ENCODE measurements around the gene RABEP1. TPM values are rescaled to one million over a fixed set of nuclear protein-coding genes. Genes with fewer than 3 reads are reported as not detected.

The RABEP1 gene
- total RNA-seq, 2 experiments from 2014 or later, result 27.4 to 31.8 TPM

DNA sequence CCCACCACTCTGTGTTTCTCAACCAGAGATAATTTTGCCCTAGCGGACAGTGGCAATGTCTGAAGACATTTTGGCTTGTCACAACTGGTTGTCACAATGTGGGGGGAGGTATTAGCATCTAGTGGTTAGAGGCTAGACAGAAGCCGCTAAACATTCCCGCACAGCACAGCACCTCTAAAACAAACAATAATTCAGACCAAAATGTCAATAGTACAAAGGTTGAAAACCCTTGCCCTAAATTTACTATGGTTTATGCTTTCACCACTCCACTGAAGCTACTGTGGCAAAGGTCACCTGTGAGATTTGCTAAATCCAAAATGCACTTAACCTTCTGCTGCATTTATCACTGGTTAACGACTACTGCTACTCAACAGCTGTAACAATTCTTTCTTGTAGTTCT lies 123.3 kb downstream of the RABEP1 start:
- ATAC-seq (ENCODE audit: poor library complexity) (no peak), DNase-seq (no peak)
- H3K4me1 ChIP-seq (ENCODE audit: insufficient read depth, low read length), result peaks cover 2% of the 10 kb centered on the region
- no peaks in the 10 kb centered on the region for H3K9me3 Mint-ChIP-seq
- ChIA-PET POLR2A (interaction anchor here (0.6 to 1.2 kb wide), 2 partner anchors 14 to 1511 kb away, joined by 3 to 6 read pairs; partner anchors contain the start of genes NUP88 and RPAIN), CTCF (interaction anchor here (1.6 to 2.0 kb wide), 2 partner anchors 19 to 34 kb away, joined by 3 to 5 read pairs; no protein-coding TSS in a partner anchor)
- peaks cover 8% of the 10 kb centered on the region for H3K4me1 Mint-ChIP-seq (ENCODE audit: low read depth)
- H3K9me3 ChIP-seq (ENCODE audit: control insufficient read depth in 1 of 2, insufficient read depth in 1 of 2, low read length in 2 of 2), result no peaks in the 10 kb centered on the region
- peaks cover 23% of the 10 kb centered on the region for H3K36me3 Mint-ChIP-seq (ENCODE audit: low read depth)
- no peaks in the 10 kb centered on the region for H3K27me3 ChIP-seq (ENCODE audit: control insufficient read depth in 1 of 2, insufficient read depth in 2 of 2, low read length in 2 of 2)
- H3K27ac ChIP-seq (ENCODE audit: low read depth in 1 of 2, low read length in 2 of 2), result no peak overlapping the region
- no peak overlapping the region for H3K4me3 ChIP-seq (ENCODE audit: low read length)
- H3K36me3 ChIP-seq (ENCODE audit: insufficient read depth, low read length), result peaks cover 90% of the 10 kb centered on the region
- no peak overlapping the region for H3K27ac Mint-ChIP-seq
- no peaks in the 10 kb centered on the region for H3K27me3 Mint-ChIP-seq
- TF ChIP-seq, protein P1, sequence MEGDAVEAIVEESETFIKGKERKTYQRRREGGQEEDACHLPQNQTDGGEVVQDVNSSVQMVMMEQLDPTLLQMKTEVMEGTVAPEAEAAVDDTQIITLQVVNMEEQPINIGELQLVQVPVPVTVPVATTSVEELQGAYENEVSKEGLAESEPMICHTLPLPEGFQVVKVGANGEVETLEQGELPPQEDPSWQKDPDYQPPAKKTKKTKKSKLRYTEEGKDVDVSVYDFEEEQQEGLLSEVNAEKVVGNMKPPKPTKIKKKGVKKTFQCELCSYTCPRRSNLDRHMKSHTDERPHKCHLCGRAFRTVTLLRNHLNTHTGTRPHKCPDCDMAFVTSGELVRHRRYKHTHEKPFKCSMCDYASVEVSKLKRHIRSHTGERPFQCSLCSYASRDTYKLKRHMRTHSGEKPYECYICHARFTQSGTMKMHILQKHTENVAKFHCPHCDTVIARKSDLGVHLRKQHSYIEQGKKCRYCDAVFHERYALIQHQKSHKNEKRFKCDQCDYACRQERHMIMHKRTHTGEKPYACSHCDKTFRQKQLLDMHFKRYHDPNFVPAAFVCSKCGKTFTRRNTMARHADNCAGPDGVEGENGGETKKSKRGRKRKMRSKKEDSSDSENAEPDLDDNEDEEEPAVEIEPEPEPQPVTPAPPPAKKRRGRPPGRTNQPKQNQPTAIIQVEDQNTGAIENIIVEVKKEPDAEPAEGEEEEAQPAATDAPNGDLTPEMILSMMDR (IDR thresholded peaks at IDR 0.05), result no peak
- no peak overlapping the region for H3K4me3 Mint-ChIP-seq
- intact Hi-C loops (cut with DNase I, micrococcal nuclease), result no loop called here

DNA sequence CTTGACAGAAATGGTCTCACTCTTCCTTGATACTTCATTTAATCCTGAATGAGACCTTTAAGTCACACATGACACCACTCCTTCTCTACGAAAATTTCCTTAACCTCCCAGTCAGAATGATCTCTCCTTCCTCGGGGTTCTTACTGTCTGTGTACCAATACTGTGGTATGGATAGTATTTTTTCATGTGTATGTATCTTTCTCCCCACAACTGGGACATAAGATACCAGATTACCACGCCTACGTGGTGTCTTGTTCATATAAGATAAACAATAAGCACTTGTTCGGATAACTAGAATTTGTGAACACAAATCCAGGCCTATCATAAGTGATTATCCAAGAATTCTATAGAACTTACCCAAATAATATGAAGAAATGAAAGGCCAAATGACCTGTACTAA lies 126.1 kb downstream of the RABEP1 start:
- intact Hi-C loops (cut with DNase I, micrococcal nuclease), result no loop called here
- H3K36me3 Mint-ChIP-seq (ENCODE audit: low read depth), result peaks cover 16% of the 10 kb centered on the region
- H3K9me3 ChIP-seq (ENCODE audit: control insufficient read depth in 1 of 2, insufficient read depth in 1 of 2, low read length in 2 of 2), result no peaks in the 10 kb centered on the region
- no peak for ATAC-seq (ENCODE audit: poor library complexity)
- no peak overlapping the region for H3K4me3 ChIP-seq (ENCODE audit: low read length)
- TF ChIP-seq, protein P1 (IDR thresholded peaks at IDR 0.05), result no peak
- DNase-seq, result no peak
- no peak overlapping the region for H3K27ac ChIP-seq (ENCODE audit: low read depth in 1 of 2, low read length in 2 of 2)
- peaks cover 93% of the 10 kb centered on the region for H3K36me3 ChIP-seq (ENCODE audit: insufficient read depth, low read length)
- H3K27me3 ChIP-seq (ENCODE audit: control insufficient read depth in 1 of 2, insufficient read depth in 2 of 2, low read length in 2 of 2), result no peaks in the 10 kb centered on the region
- POLR2A ChIA-PET, result interaction anchor here (1.2 kb wide), 1 partner anchor 11 kb away, joined by 3 read pairs; no protein-coding TSS in a partner anchor
- CTCF ChIA-PET, result interaction anchor here (0.6 kb wide), 1 partner anchor 96 kb away, joined by 4 read pairs; no protein-coding TSS in a partner anchor
- peaks cover 31% of the 10 kb centered on the region for H3K4me1 Mint-ChIP-seq (ENCODE audit: low read depth)
- no peak overlapping the region for H3K4me3 Mint-ChIP-seq
- H3K9me3 Mint-ChIP-seq, result no peaks in the 10 kb centered on the region
- H3K4me1 ChIP-seq (ENCODE audit: insufficient read depth, low read length), result peaks cover 2% of the 10 kb centered on the region
- no peak overlapping the region for H3K27ac Mint-ChIP-seq
- no peaks in the 10 kb centered on the region for H3K27me3 Mint-ChIP-seq

DNA sequence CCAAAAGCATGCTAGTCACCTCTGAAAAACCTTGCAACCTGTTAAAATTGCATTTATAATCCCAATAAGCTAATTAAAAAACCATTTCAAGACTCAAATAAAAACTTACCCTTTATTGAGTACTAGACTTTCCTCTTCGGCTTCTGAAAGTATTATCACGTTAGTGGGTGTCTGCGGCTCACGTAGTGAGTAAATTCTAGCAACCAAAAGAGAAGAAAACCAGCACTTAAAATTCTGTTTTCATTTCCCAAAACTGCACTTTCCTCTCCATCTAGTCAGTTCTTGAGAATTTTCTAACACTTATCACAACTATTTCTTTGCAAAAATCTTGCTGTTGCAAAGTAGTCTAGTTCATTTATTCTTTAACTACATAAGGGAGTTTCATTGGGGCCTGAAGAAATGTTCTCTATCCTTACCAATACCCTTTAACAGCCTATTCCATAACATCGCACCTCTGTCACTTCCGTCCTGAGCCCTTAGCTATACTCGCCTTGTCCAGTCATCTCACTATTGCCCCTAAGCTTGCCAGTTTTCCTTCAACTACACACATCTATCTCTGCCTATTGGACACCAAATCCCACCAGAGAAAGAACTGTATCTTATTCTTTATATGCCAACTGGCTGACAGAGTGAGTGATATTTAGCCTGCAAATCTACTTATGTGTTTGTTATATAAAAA lies 128.6 kb downstream of the RABEP1 start:
- POLR2A ChIA-PET, result no interaction called here
- H3K4me1 ChIP-seq (ENCODE audit: insufficient read depth, low read length), result peaks cover 2% of the 10 kb centered on the region
- TF ChIP-seq, protein P1 (IDR thresholded peaks at IDR 0.05), result no peak
- no peaks in the 10 kb centered on the region for H3K27me3 ChIP-seq (ENCODE audit: control insufficient read depth in 1 of 2, insufficient read depth in 2 of 2, low read length in 2 of 2)
- no peak overlapping the region for H3K4me3 ChIP-seq (ENCODE audit: low read length)
- Mint-ChIP-seq H3K4me3 (no peak overlapping the region), H3K27me3 (no peaks in the 10 kb centered on the region), H3K9me3 (no peaks in the 10 kb centered on the region), H3K36me3 (ENCODE audit: low read depth) (peaks cover 35% of the 10 kb centered on the region), H3K4me1 (ENCODE audit: low read depth) (peaks cover 35% of the 10 kb centered on the region), H3K27ac (no peak overlapping the region)
- H3K9me3 ChIP-seq (ENCODE audit: control insufficient read depth in 1 of 2, insufficient read depth in 1 of 2, low read length in 2 of 2), result no peaks in the 10 kb centered on the region
- no peak for ATAC-seq (ENCODE audit: poor library complexity)
- DNase-seq, result no peak
- H3K36me3 ChIP-seq (ENCODE audit: insufficient read depth, low read length), result peaks cover 94% of the 10 kb centered on the region
- H3K27ac ChIP-seq (ENCODE audit: low read depth in 1 of 2, low read length in 2 of 2), result no peak overlapping the region
- CTCF ChIA-PET, result interaction anchor here (1.6 kb wide), 1 partner anchor 28 kb away, joined by 5 read pairs; the partner anchor contains the start of gene C1QBP
- intact Hi-C loops (cut with DNase I, micrococcal nuclease), result loop anchor here in 1 of 2 experiments (10.0 kb wide), 1 partner anchor 74 kb away; the partner anchor contains the start of genes DERL2 and MIS12
